ENCODE data around the gene HDAC4.

The HDAC4 gene

GRCh38 chr2:238998801-238999200 is 402.0 kb downstream of the HDAC4 start:
- Histone ChIP-seq H3K9me3 (ENCODE audit: control insufficient read depth, insufficient read depth, low read depth, low read length) (no peaks in the 10 kb centered on the region), H3K4me1 (ENCODE audit: control insufficient read depth, insufficient read depth, low read length) (no peaks in the 10 kb centered on the region), H3K27ac (ENCODE audit: extremely low read depth, low read depth, low read length) (no peak overlapping the region), H3K4me3 (ENCODE audit: low read depth, low read length) (no peak overlapping the region), H3K36me3 (ENCODE audit: control insufficient read depth in 2 of 2, insufficient read depth in 1 of 2, low read length in 2 of 2) (no peaks in the 10 kb centered on the region)
- ChIA-PET CTCF (interaction anchor here (0.6 kb wide), 1 partner anchor 858 kb away, joined by 3 read pairs; no protein-coding TSS in a partner anchor), POLR2A (no interaction called here)
- TF ChIP-seq MEIS1 (CRISPR knock-in tag; IDR thresholded peaks at IDR 0.05; ENCODE audit: borderline replicate concordance), result no peak
